ENCODE measurements around the gene FAH.
"Not testable (repeated sequence)": the region's sequence is repeated elsewhere in the genome, so short reads cannot be mapped to it uniquely, and the experiment has no call there.

The FAH gene

DNA sequence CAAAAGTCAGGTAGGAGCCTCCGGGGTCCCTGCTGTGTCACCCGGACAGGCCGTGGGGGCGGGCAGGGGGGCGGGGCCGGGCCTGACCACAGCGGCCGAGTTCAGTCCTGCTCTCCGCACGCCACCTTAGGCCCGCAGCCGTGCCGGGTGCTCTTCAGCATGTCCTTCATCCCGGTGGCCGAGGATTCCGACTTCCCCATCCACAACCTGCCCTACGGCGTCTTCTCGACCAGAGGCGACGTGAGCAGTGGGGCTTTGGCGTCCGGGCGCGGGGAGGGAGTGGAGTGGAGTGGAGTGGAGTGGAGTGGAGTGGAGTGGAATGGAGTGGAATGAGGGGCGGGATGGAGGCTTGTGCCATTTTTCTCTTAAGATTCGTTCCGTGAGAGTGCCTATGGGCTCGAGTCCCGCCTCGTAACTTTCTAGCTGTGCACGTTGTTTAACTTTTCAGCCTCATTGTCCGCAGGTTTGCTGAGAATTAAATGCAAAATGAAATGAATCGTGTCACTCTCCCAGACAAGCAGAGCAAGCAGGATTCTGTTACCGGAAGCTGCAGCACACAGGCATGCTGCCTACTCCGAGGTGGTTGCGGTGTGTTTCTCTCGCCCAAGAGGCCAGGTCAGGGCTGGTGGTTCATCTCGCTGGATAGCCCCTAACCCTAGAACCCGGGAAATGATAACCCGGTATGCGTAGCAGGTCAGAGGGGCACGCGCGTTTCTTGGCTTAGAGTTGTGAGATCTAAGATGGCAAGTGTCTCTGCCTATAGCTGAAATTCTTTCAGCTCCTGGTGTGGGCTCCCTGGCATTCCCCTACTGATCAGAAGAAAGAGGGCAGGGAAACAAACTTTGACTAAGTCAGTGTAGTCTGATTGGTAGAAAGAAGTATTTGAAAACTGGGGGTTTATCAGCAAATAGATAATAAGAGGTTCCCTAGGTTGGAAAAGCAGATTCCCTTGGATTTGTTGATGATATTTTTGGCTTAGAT lies at the start of gene FAH:
Gene FAH (plus strand): TSS at position 104 of the 981 bp plus-strand sequence. CDS start 56 bp downstream, at position 160.
- ATAC-seq, result peak; percentile 84
- peak within 1 kb of the TSS; percentile 89 to 94 for H3K4me3 Mint-ChIP-seq
- DNase-seq, result peak; percentile 48 to 78
- no peaks in the 10 kb centered on the region for H3K27me3 Mint-ChIP-seq
- H3K4me1 Mint-ChIP-seq, result peaks cover 36% of the 10 kb centered on the region
- peak within 1 kb of the TSS; percentile 95 to 97 for H3K27ac Mint-ChIP-seq
- no peaks in the 10 kb centered on the region for H3K9me3 Mint-ChIP-seq

DNA sequence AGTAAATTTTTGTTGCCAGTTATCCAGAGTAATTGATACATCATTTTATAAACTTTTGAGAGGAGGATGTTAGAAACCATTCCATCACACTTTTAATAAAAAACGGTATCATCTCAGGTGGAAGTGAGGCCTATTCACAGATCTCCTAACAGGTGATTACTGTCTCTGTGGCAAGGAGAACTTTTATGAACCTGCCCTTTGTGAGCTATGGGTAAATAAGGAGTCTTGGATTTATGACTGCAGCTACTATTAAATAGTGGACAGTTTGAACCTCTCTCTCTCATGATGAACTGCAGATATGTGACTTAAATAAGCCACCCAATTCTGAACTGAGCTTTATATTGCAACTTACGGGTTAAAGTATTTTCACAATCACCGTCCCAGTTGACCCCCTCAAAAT lies 47.6 kb upstream of the FAH start:
- Mint-ChIP-seq H3K4me3 (no peak overlapping the region), H3K4me1 (peaks cover 42% of the 10 kb centered on the region), H3K27me3 (no peaks in the 10 kb centered on the region), H3K9me3 (no peaks in the 10 kb centered on the region), H3K27ac (no peak overlapping the region)
- DNase-seq (no peak), ATAC-seq (no peak)

DNA sequence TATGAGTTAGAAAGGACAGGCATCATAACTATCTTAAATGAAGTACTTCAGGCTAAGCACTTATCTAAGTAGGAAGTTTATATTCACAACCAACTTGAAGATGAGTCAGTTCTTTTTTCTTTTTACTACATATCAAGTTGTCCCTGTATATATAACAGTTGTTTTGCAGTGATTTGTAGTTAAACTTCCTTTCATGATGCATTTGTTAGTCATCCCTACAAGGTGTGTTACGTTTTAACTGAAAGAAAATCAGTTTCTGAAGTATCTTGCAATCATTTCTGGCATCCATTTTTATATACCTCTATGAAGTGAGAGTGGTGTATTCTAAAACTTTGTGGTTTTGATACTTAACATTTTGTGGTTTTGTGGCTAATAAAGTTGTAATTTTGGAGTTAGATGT lies 47.2 kb upstream of the FAH start:
- H3K4me1 Mint-ChIP-seq, result peaks cover 43% of the 10 kb centered on the region
- H3K4me3 Mint-ChIP-seq, result no peak overlapping the region
- no peaks in the 10 kb centered on the region for H3K27me3 Mint-ChIP-seq
- H3K27ac Mint-ChIP-seq, result no peak overlapping the region
- H3K9me3 Mint-ChIP-seq, result no peaks in the 10 kb centered on the region
- DNase-seq (no peak), ATAC-seq (peak; percentile 56)

DNA sequence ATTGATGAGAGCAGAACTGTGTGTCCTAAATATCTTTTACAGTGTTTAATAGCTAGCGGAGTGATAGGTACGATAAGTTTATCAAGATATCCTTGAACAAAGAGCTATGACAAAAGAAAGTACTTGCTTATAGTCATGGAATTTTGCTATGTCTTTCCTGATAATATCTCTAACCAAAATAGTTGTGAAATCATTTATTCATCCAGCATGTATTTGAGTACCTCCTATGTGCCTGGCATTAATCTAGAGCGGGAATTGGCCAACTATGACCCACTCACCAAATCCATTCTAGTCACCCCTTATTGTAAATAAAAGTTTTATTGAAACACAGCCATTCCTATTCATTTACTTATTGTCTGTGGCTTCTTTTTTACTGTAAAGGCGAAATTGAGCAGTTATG lies 46.7 kb upstream of the FAH start:
- Mint-ChIP-seq H3K27me3 (no peaks in the 10 kb centered on the region), H3K4me3 (no peak overlapping the region), H3K4me1 (peaks cover 42% of the 10 kb centered on the region), H3K9me3 (no peaks in the 10 kb centered on the region), H3K27ac (no peak overlapping the region)
- DNase-seq (no peak), ATAC-seq (no peak)

DNA sequence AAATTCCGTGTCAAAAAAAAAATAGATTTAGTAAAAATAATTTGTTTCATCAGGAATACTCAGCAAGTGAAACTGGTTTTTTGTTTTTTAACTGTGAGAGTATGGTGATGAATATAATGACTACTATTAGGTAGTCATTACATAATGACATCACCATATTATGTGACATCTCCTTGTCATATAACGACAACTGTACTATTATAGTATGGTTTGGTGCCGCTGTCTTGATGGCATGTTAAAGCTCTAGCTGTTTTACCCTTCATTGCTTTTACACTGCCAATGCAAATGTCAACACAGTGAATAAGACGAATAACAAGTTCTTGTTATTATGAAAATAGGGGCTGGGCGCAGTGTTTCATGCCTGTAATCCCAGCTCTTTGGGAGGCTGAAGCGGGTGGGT lies 45.6 kb upstream of the FAH start:
- no peaks in the 10 kb centered on the region for H3K9me3 Mint-ChIP-seq
- H3K4me1 Mint-ChIP-seq, result peaks cover 34% of the 10 kb centered on the region
- no peak overlapping the region for H3K4me3 Mint-ChIP-seq
- ATAC-seq (no peak), DNase-seq (no peak)
- H3K27me3 Mint-ChIP-seq, result no peaks in the 10 kb centered on the region
- no peak overlapping the region for H3K27ac Mint-ChIP-seq

DNA sequence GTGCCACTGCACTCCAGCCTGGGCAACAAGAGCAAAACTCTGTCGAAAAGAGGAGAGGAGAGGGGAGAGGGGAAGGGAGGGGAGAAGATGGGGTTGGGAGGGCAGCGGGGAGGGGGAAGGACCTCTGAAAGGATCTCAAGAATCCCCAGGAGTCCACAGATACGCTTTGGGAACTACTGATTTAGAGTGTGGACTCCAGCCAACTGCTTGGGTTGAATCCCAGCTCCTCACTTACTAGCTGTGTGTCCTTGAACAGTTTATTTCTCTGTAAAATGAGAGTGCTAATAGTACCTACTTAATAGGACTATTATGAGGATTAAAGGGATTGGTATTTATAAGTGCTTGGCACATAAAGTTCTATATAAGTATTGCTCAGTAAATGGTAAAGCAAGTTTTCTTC lies 45.0 kb upstream of the FAH start:
- no peaks in the 10 kb centered on the region for H3K9me3 Mint-ChIP-seq
- no peak overlapping the region for H3K27ac Mint-ChIP-seq
- H3K4me1 Mint-ChIP-seq, result peaks cover 28% of the 10 kb centered on the region
- no peak overlapping the region for H3K4me3 Mint-ChIP-seq
- DNase-seq (no peak), ATAC-seq (no peak)
- H3K27me3 Mint-ChIP-seq, result no peaks in the 10 kb centered on the region

DNA sequence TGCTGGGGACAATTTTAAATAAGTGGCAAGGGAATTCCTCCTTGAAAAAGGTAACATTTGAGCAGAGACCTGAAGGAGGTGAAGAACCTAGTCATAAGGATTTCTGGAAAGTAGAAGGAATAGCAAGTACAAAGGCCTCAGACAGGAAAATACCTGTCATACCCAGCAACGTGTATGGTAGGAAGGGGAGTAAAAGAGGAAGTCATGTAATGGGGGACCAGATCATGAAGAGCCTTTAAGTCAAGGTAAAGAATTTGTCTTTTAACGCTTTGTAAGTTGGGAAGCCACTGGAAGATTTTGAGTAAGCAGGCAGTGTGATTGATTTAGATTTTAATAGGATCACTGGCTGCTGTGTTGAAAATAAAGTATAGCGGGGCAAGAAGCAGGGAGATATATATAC lies 43.4 kb upstream of the FAH start:
- Mint-ChIP-seq H3K4me1 (peaks cover 26% of the 10 kb centered on the region), H3K9me3 (no peaks in the 10 kb centered on the region), H3K4me3 (no peak overlapping the region), H3K27me3 (no peaks in the 10 kb centered on the region), H3K27ac (no peak overlapping the region)
- no peak for DNase-seq
- no peak for ATAC-seq

DNA sequence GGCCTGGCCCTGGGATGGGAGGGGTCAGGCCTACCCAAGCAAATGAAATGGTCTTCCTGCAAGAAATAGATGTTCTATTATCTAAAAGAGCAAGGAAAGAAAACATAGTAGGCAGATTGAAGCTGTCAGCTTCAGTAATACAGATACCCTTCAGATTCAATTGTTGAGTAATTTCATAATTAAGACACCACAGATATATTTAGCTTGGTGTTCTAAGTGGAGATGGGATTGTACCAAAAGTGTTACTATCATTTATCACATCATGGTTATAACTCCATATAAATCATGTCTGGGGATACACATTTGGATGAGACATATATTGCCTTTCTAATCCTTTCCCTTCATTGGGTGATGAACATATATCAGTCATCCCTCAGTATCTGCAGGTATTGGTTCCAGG lies 41.9 kb upstream of the FAH start:
- Mint-ChIP-seq H3K27ac (no peak overlapping the region), H3K4me1 (peaks cover 24% of the 10 kb centered on the region), H3K9me3 (no peaks in the 10 kb centered on the region), H3K4me3 (no peak overlapping the region), H3K27me3 (no peaks in the 10 kb centered on the region)
- ATAC-seq (no peak), DNase-seq (no peak)

DNA sequence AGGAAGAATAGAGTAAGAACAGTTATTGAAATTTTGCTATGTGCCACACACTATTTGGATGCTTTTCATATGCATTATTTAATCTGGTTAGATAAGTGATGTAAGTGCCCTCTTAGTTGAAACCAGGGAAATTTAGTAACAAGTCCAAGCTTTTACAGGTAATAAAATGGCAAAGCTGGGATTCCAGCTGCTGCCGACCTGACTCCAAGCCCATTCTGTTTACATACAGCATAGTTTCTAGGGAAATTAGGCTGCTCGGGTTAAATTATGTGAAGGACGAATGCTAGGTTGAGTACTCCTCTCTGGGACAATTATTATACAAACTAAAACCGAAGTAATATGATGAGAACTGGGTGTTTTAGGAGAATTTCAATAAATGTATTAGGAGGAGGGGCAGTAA lies 38.7 kb upstream of the FAH start:
- no peak overlapping the region for H3K27ac Mint-ChIP-seq
- H3K9me3 Mint-ChIP-seq, result no peaks in the 10 kb centered on the region
- ATAC-seq, result no peak
- no peak for DNase-seq
- no peak overlapping the region for H3K4me3 Mint-ChIP-seq
- H3K27me3 Mint-ChIP-seq, result no peaks in the 10 kb centered on the region
- H3K4me1 Mint-ChIP-seq, result peaks cover 20% of the 10 kb centered on the region

DNA sequence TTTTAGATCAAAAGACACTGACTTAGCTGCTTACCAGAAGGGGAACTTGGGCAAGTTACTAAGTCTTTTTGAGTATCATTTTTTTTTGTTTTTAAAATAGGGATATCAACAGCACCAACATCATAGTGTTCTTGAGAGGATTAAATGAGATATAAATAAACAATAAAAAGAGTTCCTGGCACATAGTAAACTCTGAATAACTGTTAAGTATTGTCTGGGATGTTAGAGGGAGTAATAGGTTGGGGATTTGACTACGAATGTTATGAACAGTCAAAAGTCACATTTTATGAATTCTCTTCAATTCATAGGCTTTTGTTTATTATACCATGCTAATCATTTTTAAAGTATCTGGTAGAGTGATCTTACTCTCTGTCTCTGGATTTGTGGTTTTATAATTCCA lies 37.8 kb upstream of the FAH start:
- peaks cover 18% of the 10 kb centered on the region for H3K4me1 Mint-ChIP-seq
- DNase-seq (no peak), ATAC-seq (no peak)
- no peak overlapping the region for H3K4me3 Mint-ChIP-seq
- no peak overlapping the region for H3K27ac Mint-ChIP-seq
- no peaks in the 10 kb centered on the region for H3K9me3 Mint-ChIP-seq
- no peaks in the 10 kb centered on the region for H3K27me3 Mint-ChIP-seq

DNA sequence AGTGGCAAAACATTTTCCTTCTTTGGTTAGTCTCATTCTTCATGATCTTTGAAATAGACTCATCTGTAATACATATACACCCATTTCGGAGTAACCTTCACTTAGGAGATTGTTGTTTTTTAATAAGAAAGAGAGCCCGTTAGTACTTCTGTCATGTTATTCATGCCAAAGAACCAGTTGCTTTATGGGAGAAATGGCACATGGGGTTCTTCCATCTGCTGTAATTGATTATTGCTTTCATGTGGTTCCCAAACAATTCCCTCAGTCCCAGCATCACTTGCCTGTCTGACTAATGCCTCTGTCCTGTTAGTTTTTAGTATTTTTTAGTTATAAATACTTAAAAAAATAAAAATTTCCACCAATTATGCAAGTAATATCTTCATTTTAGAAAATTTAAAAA lies 33.8 kb upstream of the FAH start:
- ATAC-seq (no peak), DNase-seq (no peak)
- no peak overlapping the region for H3K4me3 Mint-ChIP-seq
- peaks cover 11% of the 10 kb centered on the region for H3K4me1 Mint-ChIP-seq
- no peaks in the 10 kb centered on the region for H3K27me3 Mint-ChIP-seq
- H3K9me3 Mint-ChIP-seq, result no peaks in the 10 kb centered on the region
- no peak overlapping the region for H3K27ac Mint-ChIP-seq

DNA sequence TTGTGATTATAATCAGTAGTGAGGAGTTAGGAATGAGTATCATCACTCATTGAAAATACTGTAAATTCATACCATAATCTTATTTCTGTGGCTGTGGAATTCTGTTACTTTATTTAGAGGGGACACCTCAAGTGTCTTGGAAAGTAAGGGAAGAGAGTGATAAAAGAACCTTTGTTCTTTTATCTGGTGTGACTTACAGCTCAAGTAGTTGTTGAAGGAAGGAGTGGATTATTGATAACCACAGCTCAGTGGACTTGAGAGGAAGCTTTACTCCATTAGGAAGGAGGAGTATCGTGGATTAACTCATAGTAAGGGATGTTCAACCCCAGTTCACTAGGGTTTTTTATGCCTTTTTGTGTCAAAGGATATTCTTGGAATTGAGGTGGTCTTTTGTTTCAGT lies 32.2 kb upstream of the FAH start:
- Mint-ChIP-seq H3K27me3 (no peaks in the 10 kb centered on the region), H3K27ac (peak overlapping the region in 1 of 2 donors; percentile 11), H3K9me3 (no peaks in the 10 kb centered on the region), H3K4me1 (peaks cover 5% of the 10 kb centered on the region), H3K4me3 (no peak overlapping the region)
- DNase-seq (no peak), ATAC-seq (no peak)

DNA sequence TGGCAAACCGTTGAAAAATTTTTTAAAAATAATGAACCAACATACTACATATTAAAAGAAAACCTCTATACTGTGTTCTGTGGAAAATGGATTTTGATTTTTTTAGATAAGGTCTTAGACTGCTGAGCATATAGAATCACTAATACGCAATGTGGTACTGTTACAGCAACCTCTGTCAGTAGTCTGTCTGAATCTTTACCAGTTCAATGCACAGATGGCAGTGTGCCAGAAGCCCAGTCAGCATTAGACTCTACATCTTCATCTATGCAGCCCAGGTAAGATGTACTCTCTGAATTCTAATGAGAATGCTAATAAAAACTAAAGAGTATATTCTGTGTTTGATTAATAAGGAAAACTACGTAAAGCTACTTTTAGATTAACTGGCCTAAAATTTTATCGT lies 31.3 kb upstream of the FAH start:
- Mint-ChIP-seq H3K27me3 (no peaks in the 10 kb centered on the region), H3K9me3 (no peaks in the 10 kb centered on the region), H3K4me3 (no peak overlapping the region), H3K4me1 (no peaks in the 10 kb centered on the region), H3K27ac (no peak overlapping the region)
- ATAC-seq (no peak), DNase-seq (no peak)

DNA sequence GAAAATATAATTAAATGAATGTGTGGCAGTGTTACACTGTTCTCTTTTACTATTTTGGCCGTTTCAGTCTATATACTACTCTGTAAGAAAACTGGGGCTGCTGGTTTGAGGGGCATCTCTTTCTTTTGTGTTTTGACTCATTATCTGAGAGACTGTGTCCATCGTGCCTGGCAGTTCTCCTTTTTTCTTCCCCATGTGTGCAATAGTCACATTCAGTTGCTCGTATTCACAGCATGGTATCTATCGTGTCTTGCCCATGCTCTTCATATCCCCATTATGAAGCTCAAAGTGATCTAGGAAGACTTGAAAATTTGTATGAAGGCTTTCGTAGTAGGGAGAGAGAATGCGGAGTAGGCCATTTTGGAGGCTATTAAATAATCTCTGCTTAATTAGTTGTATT lies 29.8 kb upstream of the FAH start:
- Mint-ChIP-seq H3K4me3 (no peak overlapping the region), H3K27ac (no peak overlapping the region), H3K9me3 (no peaks in the 10 kb centered on the region), H3K27me3 (no peaks in the 10 kb centered on the region), H3K4me1 (no peaks in the 10 kb centered on the region)
- ATAC-seq (no peak), DNase-seq (no peak)

DNA sequence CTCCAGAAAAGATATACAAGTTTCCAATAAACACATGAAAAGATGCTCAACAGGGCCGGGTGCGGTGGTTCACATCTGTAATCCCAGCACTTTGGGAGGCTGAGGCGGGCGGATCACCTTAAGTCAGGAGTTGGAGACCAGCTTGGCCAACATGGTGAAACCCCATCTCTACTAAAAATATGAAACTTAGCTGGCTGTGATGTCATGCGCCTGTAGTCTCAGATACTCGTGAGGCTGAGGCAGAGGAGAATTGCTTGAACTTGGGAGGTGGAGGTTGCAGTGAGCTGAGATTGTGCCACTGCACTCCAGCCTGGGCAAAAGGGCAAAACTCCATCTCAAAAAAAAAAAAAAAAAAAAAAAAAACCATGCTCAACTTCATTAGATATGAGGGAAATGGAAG lies 25.5 kb upstream of the FAH start:
- not testable (repeated sequence) for H3K9me3 Mint-ChIP-seq, H3K27ac Mint-ChIP-seq, H3K4me1 Mint-ChIP-seq, ATAC-seq, DNase-seq, H3K27me3 Mint-ChIP-seq, H3K4me3 Mint-ChIP-seq

DNA sequence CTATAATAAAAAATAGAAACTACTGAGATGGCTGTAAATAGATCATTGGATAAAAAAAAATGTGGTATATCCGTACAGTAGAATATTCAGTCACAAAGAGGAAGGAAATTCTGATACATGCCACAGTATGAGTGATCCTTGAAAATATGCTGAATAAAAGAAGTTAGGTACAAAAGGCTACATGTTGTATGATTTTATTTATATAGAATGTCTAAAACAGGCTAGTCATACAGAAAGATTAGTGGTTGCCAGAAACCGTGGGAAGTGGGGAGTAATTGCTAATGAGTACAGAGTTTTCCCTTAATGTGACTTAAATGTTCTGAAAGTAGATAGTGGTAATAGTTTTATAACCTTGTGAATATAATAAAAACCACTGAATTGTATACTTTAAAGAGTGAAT lies 24.9 kb upstream of the FAH start:
- ATAC-seq (no peak), DNase-seq (no peak)
- H3K27me3 Mint-ChIP-seq, result no peaks in the 10 kb centered on the region
- no peaks in the 10 kb centered on the region for H3K4me1 Mint-ChIP-seq
- no peak overlapping the region for H3K4me3 Mint-ChIP-seq
- H3K9me3 Mint-ChIP-seq, result no peaks in the 10 kb centered on the region
- H3K27ac Mint-ChIP-seq, result no peak overlapping the region

DNA sequence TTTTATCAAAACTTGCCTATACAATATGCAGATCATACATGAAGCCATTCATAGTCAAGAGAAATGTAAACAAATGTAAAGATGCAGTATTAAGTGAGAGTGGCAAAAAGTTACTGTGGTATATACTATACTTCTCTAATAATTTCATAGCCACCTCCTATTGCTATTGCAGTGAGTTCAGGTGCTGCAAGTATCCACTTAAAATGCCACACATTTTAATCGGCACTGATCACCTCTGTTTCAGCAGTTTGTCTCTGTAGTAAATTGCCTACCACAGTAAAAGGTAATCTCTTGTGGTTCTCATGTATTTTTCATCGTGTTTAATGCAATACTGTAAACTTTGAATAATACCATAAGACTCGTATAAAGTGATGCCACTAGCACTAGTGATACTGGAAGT lies 20.4 kb upstream of the FAH start:
- DNase-seq (no peak), ATAC-seq (no peak)
- Mint-ChIP-seq H3K4me3 (no peak overlapping the region), H3K27me3 (no peaks in the 10 kb centered on the region), H3K9me3 (no peaks in the 10 kb centered on the region), H3K27ac (no peak overlapping the region), H3K4me1 (no peaks in the 10 kb centered on the region)
